Measurements from ENCODE around the gene POLR3GL. TPM values are rescaled to one million over a fixed set of nuclear protein-coding genes. Genes with fewer than 3 reads are reported as not detected.
"Not testable (repeated sequence)": the region's sequence is repeated elsewhere in the genome, so short reads cannot be mapped to it uniquely, and the experiment has no call there.

Gene POLR3GL
- total RNA-seq, 1 donor from 2014 or later: 12.0 TPM

DNA sequence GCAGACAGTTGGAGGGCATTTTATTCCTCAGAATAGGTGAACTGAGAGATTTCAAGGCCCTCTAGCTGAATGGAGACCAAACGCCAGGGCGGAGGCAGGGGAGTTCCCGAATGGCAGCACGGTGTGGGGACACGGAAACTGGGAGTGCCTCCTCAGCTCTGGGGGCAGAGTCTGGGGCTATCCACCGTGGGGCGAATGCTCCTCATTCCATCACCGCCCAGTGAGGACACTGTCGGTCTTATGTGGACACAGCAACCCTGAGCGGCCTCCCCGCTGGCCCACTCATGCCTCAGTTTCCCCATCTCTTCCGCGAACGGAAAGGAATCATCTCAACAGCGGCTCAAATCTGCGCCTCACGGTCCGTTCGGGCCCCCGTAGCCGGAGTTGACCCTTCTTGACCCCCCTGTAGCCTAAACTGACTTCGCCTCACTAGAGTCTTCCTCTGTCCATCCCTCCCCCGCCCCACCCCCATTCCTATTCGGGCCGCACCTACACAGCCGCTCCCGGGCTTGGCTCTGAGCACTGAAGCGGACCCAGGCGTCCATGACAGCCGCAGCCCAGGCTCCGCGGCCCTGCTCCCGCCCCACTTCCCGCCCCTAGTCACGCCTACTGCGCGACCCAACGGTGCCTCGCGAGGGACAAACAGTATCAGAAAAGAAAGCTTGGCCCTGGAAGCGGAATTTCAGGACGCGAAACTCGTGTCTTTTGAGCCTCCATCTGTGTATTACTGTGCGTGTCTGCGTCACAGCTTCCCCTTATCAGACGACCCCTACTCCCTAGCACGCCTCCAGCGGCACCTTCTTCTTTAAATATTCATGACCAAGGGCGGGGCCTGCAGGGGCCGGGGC is 46.1 kb upstream of the POLR3GL start, which contains the start of gene PEX11B:
Gene PEX11B, minus strand, starts transcription at position 574 of the 848 bp plus-strand sequence. Its CDS starts 29 bp downstream, at position 545.
- TF ChIP-seq EZH2 (IDR thresholded peaks at IDR 0.05) (peak; percentile 42), EZH2phosphoT487 (IDR thresholded peaks at IDR 0.05) (no peak)
- TF ChIP-seq, protein P1, sequence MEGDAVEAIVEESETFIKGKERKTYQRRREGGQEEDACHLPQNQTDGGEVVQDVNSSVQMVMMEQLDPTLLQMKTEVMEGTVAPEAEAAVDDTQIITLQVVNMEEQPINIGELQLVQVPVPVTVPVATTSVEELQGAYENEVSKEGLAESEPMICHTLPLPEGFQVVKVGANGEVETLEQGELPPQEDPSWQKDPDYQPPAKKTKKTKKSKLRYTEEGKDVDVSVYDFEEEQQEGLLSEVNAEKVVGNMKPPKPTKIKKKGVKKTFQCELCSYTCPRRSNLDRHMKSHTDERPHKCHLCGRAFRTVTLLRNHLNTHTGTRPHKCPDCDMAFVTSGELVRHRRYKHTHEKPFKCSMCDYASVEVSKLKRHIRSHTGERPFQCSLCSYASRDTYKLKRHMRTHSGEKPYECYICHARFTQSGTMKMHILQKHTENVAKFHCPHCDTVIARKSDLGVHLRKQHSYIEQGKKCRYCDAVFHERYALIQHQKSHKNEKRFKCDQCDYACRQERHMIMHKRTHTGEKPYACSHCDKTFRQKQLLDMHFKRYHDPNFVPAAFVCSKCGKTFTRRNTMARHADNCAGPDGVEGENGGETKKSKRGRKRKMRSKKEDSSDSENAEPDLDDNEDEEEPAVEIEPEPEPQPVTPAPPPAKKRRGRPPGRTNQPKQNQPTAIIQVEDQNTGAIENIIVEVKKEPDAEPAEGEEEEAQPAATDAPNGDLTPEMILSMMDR (IDR thresholded peaks at IDR 0.05): no peak
- Mint-ChIP-seq H3K4me3 (peak within 1 kb of the TSS; percentile 96), H3K9me3 (no peaks in the 10 kb centered on the region), H3K4me1 (peaks cover 27% of the 10 kb centered on the region), H3K27me3 (ENCODE audit: insufficient read depth, low read depth) (no peaks in the 10 kb centered on the region), H3K36me3 (peaks cover 19% of the 10 kb centered on the region), H3K27ac (peak within 1 kb of the TSS; percentile 94)
- H3K4me1 ChIP-seq: peaks cover 6% of the 10 kb centered on the region
- peaks cover 39% of the 10 kb centered on the region for H3F3A ChIP-seq (ENCODE audit: low read depth)
- H3K79me2 ChIP-seq (ENCODE audit: low read depth): no peaks in the 10 kb centered on the region
- H3K27ac ChIP-seq: no peak within 1 kb of the TSS
- H3K27me3 ChIP-seq: peaks cover 13% of the 10 kb centered on the region
- H3K36me3 ChIP-seq: no peaks in the 10 kb centered on the region
- peak within 1 kb of the TSS; percentile 30 for H3K9ac ChIP-seq
- H3K4me2 ChIP-seq: peak within 1 kb of the TSS; percentile 87
- no peaks in the 10 kb centered on the region for H4K20me1 ChIP-seq (ENCODE audit: low read depth)
- DNase-seq (ENCODE audit: low spot score): peak; percentile 89
- peak within 1 kb of the TSS; percentile 78 for H3K4me3 ChIP-seq
- no peaks in the 10 kb centered on the region for H3K9me3 ChIP-seq (ENCODE audit: low read depth)
- peak within 1 kb of the TSS; percentile 92 for H2AFZ ChIP-seq (replicated peaks)

DNA sequence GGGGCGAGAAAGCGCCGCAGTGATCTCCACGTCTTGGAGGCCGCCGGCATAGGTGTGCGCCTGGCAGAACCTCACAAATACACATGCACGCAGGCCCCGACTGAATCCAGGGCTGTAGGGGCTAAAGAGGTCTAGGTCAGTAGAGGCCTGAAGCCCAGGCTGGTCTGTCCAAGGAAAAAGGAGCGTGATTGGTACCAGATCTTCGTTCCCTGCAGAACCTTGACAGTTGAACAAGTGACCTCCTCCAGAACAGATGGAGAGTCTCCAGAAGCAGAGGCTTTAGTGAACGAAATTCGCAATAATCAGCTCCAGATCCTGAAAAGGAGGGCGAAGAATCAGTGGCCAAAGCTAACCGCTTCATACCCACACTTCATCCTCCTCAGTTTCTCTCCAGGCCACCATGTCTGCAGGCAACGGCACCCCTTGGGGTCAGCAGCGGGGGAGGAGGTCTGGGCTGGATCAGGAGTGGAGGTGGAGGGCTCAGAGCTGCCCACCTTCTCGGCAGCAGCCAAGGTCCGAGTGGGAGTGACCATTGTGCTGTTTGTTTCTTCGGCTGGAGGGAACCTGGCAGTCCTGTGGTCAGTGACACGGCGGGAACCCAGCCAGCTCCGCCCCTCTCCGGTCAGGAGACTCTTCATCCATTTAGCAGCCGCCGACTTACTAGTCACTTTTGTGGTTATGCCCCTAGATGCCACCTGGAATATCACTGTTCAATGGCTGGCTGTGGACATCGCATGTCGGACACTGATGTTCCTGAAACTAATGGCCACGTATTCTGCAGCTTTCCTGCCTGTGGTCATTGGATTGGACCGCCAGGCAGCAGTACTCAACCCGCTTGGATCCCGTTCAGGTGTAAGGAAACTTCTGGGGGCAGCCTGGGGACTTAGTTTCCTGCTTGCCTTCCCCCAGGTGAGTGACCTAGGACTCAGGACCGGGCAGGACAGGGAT is 45.2 kb upstream of the POLR3GL start:
- H2AFZ ChIP-seq (replicated peaks): peak overlapping the region; percentile 92
- peak overlapping the region; percentile 78 for H3K4me3 ChIP-seq
- H3K4me1 ChIP-seq: peaks cover 6% of the 10 kb centered on the region
- H3K27ac ChIP-seq: no peak overlapping the region
- Mint-ChIP-seq H3K9me3 (no peaks in the 10 kb centered on the region), H3K36me3 (peaks cover 16% of the 10 kb centered on the region), H3K4me1 (peaks cover 27% of the 10 kb centered on the region), H3K27me3 (ENCODE audit: insufficient read depth, low read depth) (no peaks in the 10 kb centered on the region), H3K27ac (peak overlapping the region; percentile 94), H3K4me3 (peak overlapping the region; percentile 96)
- H3K27me3 ChIP-seq: peaks cover 13% of the 10 kb centered on the region
- H3K36me3 ChIP-seq: no peaks in the 10 kb centered on the region
- TF ChIP-seq, protein P1 (IDR thresholded peaks at IDR 0.05): no peak
- TF ChIP-seq EZH2phosphoT487 (IDR thresholded peaks at IDR 0.05) (no peak), EZH2 (IDR thresholded peaks at IDR 0.05) (no peak)
- H4K20me1 ChIP-seq (ENCODE audit: low read depth): no peaks in the 10 kb centered on the region
- peak; percentile 62 for DNase-seq (ENCODE audit: low spot score)
- peak overlapping the region; percentile 87 for H3K4me2 ChIP-seq
- H3K79me2 ChIP-seq (ENCODE audit: low read depth): no peaks in the 10 kb centered on the region
- peaks cover 43% of the 10 kb centered on the region for H3F3A ChIP-seq (ENCODE audit: low read depth)
- H3K9me3 ChIP-seq (ENCODE audit: low read depth): no peaks in the 10 kb centered on the region
- no peak overlapping the region for H3K9ac ChIP-seq

DNA sequence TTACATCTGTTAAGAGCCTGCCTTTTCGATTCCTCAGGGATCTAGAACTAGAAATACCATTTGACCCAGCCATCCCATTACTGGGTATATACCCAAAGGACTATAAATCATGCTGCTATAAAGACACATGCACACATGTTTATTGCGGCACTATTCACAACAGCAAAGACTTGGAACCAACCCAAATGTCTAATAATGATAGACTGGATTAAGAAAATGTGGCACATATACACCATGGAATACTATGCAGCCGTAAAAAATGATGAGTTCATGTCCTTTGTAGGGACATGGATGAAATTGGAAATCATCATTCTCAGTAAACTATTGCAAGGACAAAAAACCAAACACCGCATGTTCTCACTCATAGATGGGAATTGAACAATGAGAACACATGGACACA is 44.2 kb upstream of the POLR3GL start:
- not testable (repeated sequence) for H3K9ac ChIP-seq; H3K36me3 ChIP-seq; H2AFZ ChIP-seq (replicated peaks); H3K79me2 ChIP-seq (ENCODE audit: low read depth); H3K4me3 ChIP-seq; H3K27ac ChIP-seq; H4K20me1 ChIP-seq (ENCODE audit: low read depth); DNase-seq (ENCODE audit: low spot score); H3K27me3 Mint-ChIP-seq (ENCODE audit: insufficient read depth, low read depth); H3K4me1 ChIP-seq; H3K9me3 ChIP-seq (ENCODE audit: low read depth); H3K9me3 Mint-ChIP-seq; H3K4me2 ChIP-seq; H3K27ac Mint-ChIP-seq
- H3K36me3 Mint-ChIP-seq: peaks cover 14% of the 10 kb centered on the region
- H3K4me3 Mint-ChIP-seq: peak overlapping the region; percentile 96
- Histone ChIP-seq H3K27me3 (peaks cover 13% of the 10 kb centered on the region), H3F3A (ENCODE audit: low read depth) (peaks cover 43% of the 10 kb centered on the region)
- peaks cover 27% of the 10 kb centered on the region for H3K4me1 Mint-ChIP-seq

Data from neural progenitor cell (in vitro differentiated cells).